Liver (tissue), 3 donors: ENCODE measurements around the gene KIF26B.

ENCODE experiments used
- CTCF ChIP-seq: fragments of 150-350 bp; IDR thresholded peaks from 2 replicates; pipeline ENCODE4 v1.5.1; 2017; ENCODE audit warnings: improper control_type of control experiment, low read depth, low read length; ENCODE audit not compliant: missing input control
- HNF4A ChIP-seq, 2 donors: conservative IDR thresholded peaks; 2 replicates each; pipeline ENCODE4 v1.6.1; 2016; ENCODE audit warnings: antibody characterized with exemption in 2 of 2, mild to moderate bottlenecking in 2 of 2
- RAD21 ChIP-seq, 2 donors: IDR thresholded peaks; 2 replicates each; pipeline ENCODE4 v1.6.1; 2016; ENCODE audit warnings: antibody characterized with exemption in 2 of 2, mild to moderate bottlenecking in 2 of 2
- donor health status: healthy.
- donor health status: healthy.

DNA sequence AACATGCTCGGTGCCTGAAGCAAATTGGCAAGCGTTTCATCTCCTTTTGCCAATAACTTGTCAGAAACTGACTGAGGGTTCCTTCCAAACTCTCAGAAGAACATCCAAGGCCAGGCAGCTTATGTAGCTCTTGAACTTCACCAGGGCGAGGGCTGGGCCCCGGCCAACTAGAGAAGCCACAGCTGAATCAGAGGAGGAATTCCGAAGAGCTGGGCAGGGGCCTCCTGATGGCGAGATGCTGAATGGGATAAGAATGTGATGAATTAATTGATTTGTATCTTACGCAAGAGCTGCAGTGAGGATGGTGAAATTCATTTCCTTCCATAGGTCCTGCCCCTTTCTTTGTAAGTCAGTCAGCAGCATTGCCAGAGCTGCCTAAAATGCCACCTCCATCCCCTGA lies 345.8 kb downstream of the KIF26B start:
- TF ChIP-seq HNF4A (conservative IDR thresholded peaks at IDR 0.05) (no peak), RAD21 (IDR thresholded peaks at IDR 0.05) (no peak), CTCF (no peak)
